HepG2 (cell line): ENCODE results near the gene JAG1. TPM values are rescaled to one million over a fixed set of nuclear protein-coding genes. Genes with fewer than 3 reads are reported as not detected.

Experiments
- HCFC1 ChIP-seq: fragments of 150-350 bp; IDR thresholded peaks from 2 replicates; pipeline ENCODE4 v1.6.1; 2014; ENCODE audit warnings: low read depth, low read length
- HNF1A ChIP-seq, 2 experiments: sonication (generic) in 1 of 2; formaldehyde crosslinking in 1 of 2; IDR thresholded peaks; 2 replicates each; pipeline versions ENCODE4 v1.4.0 to v1.6.1; 2016 to 2020; ENCODE audit warnings: borderline replicate concordance in 1 of 2, low read depth in 1 of 2, mild to moderate bottlenecking in 1 of 2, missing genetic modification reagents in 1 of 2
- NCOA1 ChIP-seq: sonication (generic); formaldehyde crosslinking; IDR thresholded peaks from 2 replicates; pipeline ENCODE4 v1.9.0; 2021; ENCODE audit warnings: missing genetic modification reagents
- SRSF1 ChIP-seq: fragments of 200-400 bp; formaldehyde crosslinking; optimal IDR thresholded peaks from 2 replicates; pipeline ENCODE3; 2017; ENCODE audit warnings: mild to moderate bottlenecking, low read depth, low read length, moderate library complexity
- WIZ ChIP-seq: sonication (generic); formaldehyde crosslinking; IDR thresholded peaks from 2 replicates; pipeline ENCODE4 v1.5.1; 2020; ENCODE audit warnings: mild to moderate bottlenecking, missing genetic modification reagents
- ZBTB33 ChIP-seq: sonication (generic); formaldehyde crosslinking; IDR thresholded peaks from 2 replicates; pipeline ENCODE4 v1.4.0; 2020; ENCODE audit warnings: missing genetic modification reagents
- ZFP41 ChIP-seq: sonication (generic); formaldehyde crosslinking; IDR thresholded peaks from 2 replicates; pipeline ENCODE4 v1.4.0; 2020; ENCODE audit warnings: mild to moderate bottlenecking, missing genetic modification reagents, borderline replicate concordance
- ZNF383 ChIP-seq: sonication (generic); formaldehyde crosslinking; IDR thresholded peaks from 2 replicates; pipeline ENCODE4 v1.4.0; 2020; ENCODE audit warnings: missing genetic modification reagents, mild to moderate bottlenecking, borderline replicate concordance
- ZNF7 ChIP-seq: IDR thresholded peaks from 2 replicates; pipeline ENCODE4 v1.6.1; 2016; ENCODE audit warnings: missing biosample characterization, missing genetic modification reagents
- ZNF746 ChIP-seq: sonication (generic); formaldehyde crosslinking; IDR thresholded peaks from 2 replicates; pipeline ENCODE4 v1.8.0; 2022; ENCODE audit warnings: mild to moderate bottlenecking, missing genetic modification reagents
- ZNF768 ChIP-seq: sonication (generic); formaldehyde crosslinking; IDR thresholded peaks from 2 replicates; pipeline ENCODE4 v1.4.0; 2020; ENCODE audit warnings: missing genetic modification reagents
- ZNF839 ChIP-seq: sonication (generic); formaldehyde crosslinking; IDR thresholded peaks from 2 replicates; pipeline ENCODE4 v1.4.0; 2020; ENCODE audit warnings: missing genetic modification reagents, mild to moderate bottlenecking, borderline replicate concordance
- polyA plus RNA-seq, 8 experiments: library from polyadenylated mRNA; depleted of rRNA in 3 of 8; stranded (reverse) in 7 of 8; unstranded in 1 of 8; fragments of >200 nt; fragmentation: Illumina TruSeq in 4 of 8; extraction: Trizol in 4 of 8; gene quantifications; 2 replicates each; pipeline versions ENCODE4 v1.2.1 to v1.2.3, GENCODE V29; 2011 to 2016; ENCODE audit warnings: low read depth in 4 of 8, missing spikeins in 1 of 8, mixed read lengths in 1 of 8; ENCODE audit not compliant: insufficient read depth in 1 of 8
- total RNA-seq, 5 experiments: library from RNA; depleted of rRNA; stranded (reverse); fragments of >200 nt; fragmentation: Illumina TruSeq; extraction: Trizol; gene quantifications; 2 replicates each; pipeline ENCODE4 v1.2.3, GENCODE V29; 2016; ENCODE audit warnings: low read depth in 1 of 5

The JAG1 gene
- total and polyA plus RNA-seq, 2 of the 13 experiments (the other 11 are each of a cell fraction or from before 2014, with no cell fraction given), result 47.1 to 56.3 TPM

- TF ChIP-seq HNF1A (IDR thresholded peaks at IDR 0.05; ENCODE audit: low read depth), result no peak; the same call in 1 of the 2 replicates
- peak; percentile 86 for TF ChIP-seq HNF1A (CRISPR knock-in tag; IDR thresholded peaks at IDR 0.05; ENCODE audit: borderline replicate concordance)
- peak; percentile 91 for TF ChIP-seq ZBTB33 (CRISPR knock-in tag)
- no peak for TF ChIP-seq SRSF1
- TF ChIP-seq ZNF768 (CRISPR knock-in tag), result 0 out of 2 replicates have a peak, but pooled peaks have one; percentile 57
- no peak for TF ChIP-seq ZNF839 (CRISPR knock-in tag)
- peak; percentile 69; the same call in 1 of the 2 replicates for TF ChIP-seq ZNF746 (CRISPR knock-in tag)
- TF ChIP-seq NCOA1 (CRISPR knock-in tag), result peak; percentile 57; the same call in 1 of the 2 replicates
- TF ChIP-seq HCFC1, result no peak
- TF ChIP-seq ZFP41 (CRISPR knock-in tag), result peak; percentile 67; the same call in 1 of the 2 replicates
- TF ChIP-seq ZNF383 (CRISPR knock-in tag), result no peak
- 0 out of 2 replicates have a peak, but pooled peaks have one; percentile 74 for TF ChIP-seq WIZ (CRISPR knock-in tag)
- no peak; the same call in 1 of the 2 replicates for TF ChIP-seq ZNF7 (CRISPR knock-in tag)
Observed at GRCh38 chr20:10603971-10604864, 69.6 kb downstream of the JAG1 start (continued).
